ENCODE results near the gene CCDC97.
A peak's percentile ranks its signal among the peaks of the same experiment; 100 is the strongest.

DNA sequence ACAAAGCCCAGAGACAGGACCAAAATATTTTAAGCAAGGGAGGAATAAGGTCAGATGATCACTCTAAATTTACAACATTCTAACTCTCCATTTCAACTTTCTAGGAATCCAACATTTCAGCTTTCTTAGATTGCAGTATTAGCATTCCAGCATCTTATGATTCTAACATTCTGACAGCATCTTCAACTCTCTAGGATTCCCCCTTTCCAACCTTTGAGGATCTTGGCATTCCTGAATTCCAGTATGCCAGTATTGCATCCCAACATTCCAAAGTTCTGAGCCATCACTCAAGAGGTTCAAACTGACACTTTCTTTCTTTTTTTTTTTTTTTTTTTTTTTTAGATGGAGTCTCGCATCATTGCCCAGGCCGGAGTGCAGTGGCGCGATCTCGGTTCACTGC lies 30.0 kb downstream of the CCDC97 start:
- TF ChIP-seq, protein P1, sequence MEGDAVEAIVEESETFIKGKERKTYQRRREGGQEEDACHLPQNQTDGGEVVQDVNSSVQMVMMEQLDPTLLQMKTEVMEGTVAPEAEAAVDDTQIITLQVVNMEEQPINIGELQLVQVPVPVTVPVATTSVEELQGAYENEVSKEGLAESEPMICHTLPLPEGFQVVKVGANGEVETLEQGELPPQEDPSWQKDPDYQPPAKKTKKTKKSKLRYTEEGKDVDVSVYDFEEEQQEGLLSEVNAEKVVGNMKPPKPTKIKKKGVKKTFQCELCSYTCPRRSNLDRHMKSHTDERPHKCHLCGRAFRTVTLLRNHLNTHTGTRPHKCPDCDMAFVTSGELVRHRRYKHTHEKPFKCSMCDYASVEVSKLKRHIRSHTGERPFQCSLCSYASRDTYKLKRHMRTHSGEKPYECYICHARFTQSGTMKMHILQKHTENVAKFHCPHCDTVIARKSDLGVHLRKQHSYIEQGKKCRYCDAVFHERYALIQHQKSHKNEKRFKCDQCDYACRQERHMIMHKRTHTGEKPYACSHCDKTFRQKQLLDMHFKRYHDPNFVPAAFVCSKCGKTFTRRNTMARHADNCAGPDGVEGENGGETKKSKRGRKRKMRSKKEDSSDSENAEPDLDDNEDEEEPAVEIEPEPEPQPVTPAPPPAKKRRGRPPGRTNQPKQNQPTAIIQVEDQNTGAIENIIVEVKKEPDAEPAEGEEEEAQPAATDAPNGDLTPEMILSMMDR (IDR thresholded peaks at IDR 0.05) = no peak
- TF ChIP-seq, protein P2, sequence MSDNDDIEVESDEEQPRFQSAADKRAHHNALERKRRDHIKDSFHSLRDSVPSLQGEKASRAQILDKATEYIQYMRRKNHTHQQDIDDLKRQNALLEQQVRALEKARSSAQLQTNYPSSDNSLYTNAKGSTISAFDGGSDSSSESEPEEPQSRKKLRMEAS (IDR thresholded peaks at IDR 0.05; ENCODE audit: low read depth) = no peak
- TF ChIP-seq RCOR1 (IDR thresholded peaks at IDR 0.05; ENCODE audit: low read length) (no peak), RXRA (IDR thresholded peaks at IDR 0.05; ENCODE audit: borderline replicate concordance, low read depth) (peak; percentile 26; the same call in 1 of the 2 replicates), USF2 (IDR thresholded peaks at IDR 0.05; ENCODE audit: borderline replicate concordance, low read depth, low read length) (no peak), CHD2 (IDR thresholded peaks at IDR 0.05; ENCODE audit: low read length, partially characterized antibody) (no peak), GABPA (IDR thresholded peaks at IDR 0.05; ENCODE audit: low read depth) (no peak), POLR2AphosphoS5 (IDR thresholded peaks at IDR 0.05; ENCODE audit: low read depth, low read length) (no peak), RAD21 (IDR thresholded peaks at IDR 0.05; ENCODE audit: low read length) (no peak), JUND (IDR thresholded peaks at IDR 0.05) (0 out of 2 replicates have a peak, but pooled peaks have one; percentile 34), FOXJ3 (CRISPR knock-in tag; IDR thresholded peaks at IDR 0.05) (no peak), YY1 (IDR thresholded peaks at IDR 0.05; ENCODE audit: low read depth) (no peak), NRF1 (IDR thresholded peaks at IDR 0.05; ENCODE audit: low read depth, low read length) (no peak), RFX5 (IDR thresholded peaks at IDR 0.05; ENCODE audit: low read length) (no peak)

Data from SK-N-SH (cell line).